HepG2 (cell line): Measurements from ENCODE around the gene XXYLT1. TPM values are rescaled to one million over a fixed set of nuclear protein-coding genes. Genes with fewer than 3 reads are reported as not detected.

Source experiments
- ATAC-seq: fragments of 200-7000 bp; cut with Tn5 transposase; 3 replicates; pipeline ENCODE4 v1.9.1; 2020; ENCODE audit warnings: mild to moderate bottlenecking, moderate library complexity
- BruUV-seq: library from RNA; stranded (reverse); fragments of 400-500 nt; replicated peaks from 2 replicates; lab custom pipeline; 2021; lab: Mats Ljungman, UMichigan
- CTCF ChIA-PET: fragments of 300-600 bp; formaldehyde crosslinking; extraction: SDS; loops from one replicate; lab custom pipeline; 2021; ENCODE audit warnings: low total read pairs, inconsistent platforms, low intra/inter-chr PET ratio; lab: Yijun Ruan, JAX
- POLR2A ChIA-PET: fragments of 350-600 bp; sonication (Branson Sonifier 250); formaldehyde crosslinking; loops from one replicate; lab custom pipeline; 2020; ENCODE audit warnings: antibody characterized with exemption, inconsistent platforms; lab: Yijun Ruan, JAX
- DNase-seq: peaks from one replicate; pipeline ENCODE4 v3.0.0-alpha.2; 2015; ENCODE audit warnings: low spot score
- FAIRE-seq: peaks from 3 replicates; lab custom pipeline; 2011; peaks lifted over from hg19 to GRCh38; lab: Jason Lieb, UNC
- H2AFZ ChIP-seq: one replicate; pipeline ENCODE4 v1.6.1; 2011; ENCODE audit warnings: low read length, inconsistent platforms
- H3K27ac ChIP-seq: fragments of 300-600 bp; 3 replicates; pipeline ENCODE4 v1.8.0; 2011; ENCODE audit warnings: mixed run types, mild to moderate bottlenecking, mixed read lengths, low read length, inconsistent platforms; ENCODE audit not compliant: insufficient read depth; ENCODE audit errors: extremely low read length
- H3K27me3 ChIP-seq, 2 experiments: fragments of 200-600 bp in 1 of 2; 2 replicates in 1 of 2; 3 replicates in 1 of 2; pipeline versions ENCODE4 v1.6.0 to v1.8.0; 2011; ENCODE audit warnings: low read length in 2 of 2, mild to moderate bottlenecking in 2 of 2, moderate library complexity in 2 of 2, inconsistent platforms in 1 of 2; ENCODE audit not compliant: insufficient read depth in 2 of 2, control insufficient read depth in 1 of 2
- H3K36me3 ChIP-seq, 2 experiments: fragments of 200-600 bp in 1 of 2; replicated peaks in 1 of 2; 2 replicates in 1 of 2; 3 replicates in 1 of 2; pipeline versions ENCODE4 v1.5.1 to v1.8.0; 2011; ENCODE audit warnings: low read length in 2 of 2, inconsistent platforms in 1 of 2; ENCODE audit not compliant: insufficient read depth in 2 of 2, control insufficient read depth in 1 of 2
- H3K4me1 ChIP-seq: 2 replicates; pipeline ENCODE4 v1.5.1; 2012; ENCODE audit warnings: low read length, inconsistent platforms; ENCODE audit not compliant: insufficient read depth
- H3K4me2 ChIP-seq: 2 replicates; pipeline ENCODE4 v1.6.0; 2011; ENCODE audit warnings: low read depth, low read length, inconsistent platforms
- H3K4me3 ChIP-seq, 3 experiments: fragments of 200-600 bp in 1 of 3; sonication (generic), shearing (Covaris generic) in 1 of 3; replicated peaks in 1 of 3; 2 replicates each; pipeline ENCODE4 v1.5.1; 2011 to 2016; ENCODE audit warnings: low read length in 3 of 3, inconsistent platforms in 2 of 3, low read depth in 2 of 3, mild to moderate bottlenecking in 2 of 3, control low read depth in 1 of 3, mixed read lengths in 1 of 3; ENCODE audit not compliant: insufficient read depth in 1 of 3
- H3K79me2 ChIP-seq: one replicate; pipeline ENCODE4 v1.6.1; 2011; ENCODE audit warnings: low read length, inconsistent platforms; ENCODE audit not compliant: insufficient read depth
- H3K9ac ChIP-seq: 2 replicates; pipeline ENCODE4 v1.6.0; 2011; ENCODE audit warnings: mild to moderate bottlenecking, low read depth, low read length, inconsistent platforms; ENCODE audit not compliant: insufficient read depth
- H3K9me3 ChIP-seq: 2 replicates; pipeline ENCODE4 v1.5.1; 2012; ENCODE audit warnings: mild to moderate bottlenecking, low read length
- H4K20me1 ChIP-seq: 2 replicates; pipeline ENCODE4 v1.6.0; 2011; ENCODE audit warnings: inconsistent platforms, mild to moderate bottlenecking, low read length, moderate library complexity; ENCODE audit not compliant: insufficient read depth
- CBX2 ChIP-seq, 2 experiments: fragments of 200-600 bp in 1 of 2; sonication (generic); formaldehyde crosslinking in 1 of 2; IDR thresholded peaks; 2 replicates each; pipeline versions ENCODE4 v1.7.0 to v1.8.1; 2018 to 2022; ENCODE audit warnings: low read depth in 2 of 2, low read length in 1 of 2, mild to moderate bottlenecking in 1 of 2, missing genetic modification reagents in 1 of 2
- GABPB1 ChIP-seq: IDR thresholded peaks from 2 replicates; pipeline ENCODE4 v1.6.1; 2016; ENCODE audit warnings: mild to moderate bottlenecking, missing genetic modification reagents, moderate library complexity, missing compliant biosample characterization
- MBNL3 ChIP-seq: fragments of 250-450 bp; sonication (Bioruptor Pico); conservative IDR thresholded peaks from 2 replicates; pipeline ENCODE4 v1.8.0; 2022; ENCODE audit warnings: mild to moderate bottlenecking, inconsistent platforms
- MED1 ChIP-seq: sonication (generic); formaldehyde crosslinking; IDR thresholded peaks from 2 replicates; pipeline ENCODE4 v1.4.0; 2020; ENCODE audit warnings: missing genetic modification reagents
- MZF1 ChIP-seq: sonication (generic); formaldehyde crosslinking; IDR thresholded peaks from 2 replicates; pipeline ENCODE4 v1.8.1; 2023; ENCODE audit warnings: mild to moderate bottlenecking, missing genetic modification reagents, borderline replicate concordance
- NFYB ChIP-seq: sonication (generic); formaldehyde crosslinking; IDR thresholded peaks from 2 replicates; pipeline ENCODE4 v1.4.0; 2020; ENCODE audit warnings: missing genetic modification reagents
- PAF1 ChIP-seq: IDR thresholded peaks from 2 replicates; pipeline ENCODE4 v1.6.1; 2016; ENCODE audit warnings: missing genetic modification reagents, missing compliant biosample characterization
- PLRG1 ChIP-seq: fragments of 450-650 bp; conservative IDR thresholded peaks from 2 replicates; pipeline ENCODE4 v1.6.1; 2016
- SOX6 ChIP-seq, 2 experiments: fragments of 450-650 bp in 1 of 2; sonication (generic) in 1 of 2; formaldehyde crosslinking in 1 of 2; IDR thresholded peaks; 2 replicates each; pipeline versions ENCODE4 v1.4.0 to v1.6.1; 2017 to 2020; ENCODE audit warnings: antibody characterized with exemption in 1 of 2, mild to moderate bottlenecking in 1 of 2, missing genetic modification reagents in 1 of 2
- THAP11 ChIP-seq: IDR thresholded peaks from 2 replicates; pipeline ENCODE4 v1.6.1; 2016; ENCODE audit warnings: missing biosample characterization, missing genetic modification reagents
- ZBTB8A ChIP-seq: sonication (generic); formaldehyde crosslinking; IDR thresholded peaks from 2 replicates; pipeline ENCODE4 v1.4.0; 2020; ENCODE audit warnings: mild to moderate bottlenecking, low read depth, missing genetic modification reagents, borderline replicate concordance
- ZNF362 ChIP-seq: sonication (generic); formaldehyde crosslinking; IDR thresholded peaks from 2 replicates; pipeline ENCODE4 v1.4.0; 2020; ENCODE audit warnings: missing genetic modification reagents, mild to moderate bottlenecking, borderline replicate concordance
- ZNF552 ChIP-seq: sonication (generic); formaldehyde crosslinking; IDR thresholded peaks from 2 replicates; pipeline ENCODE4 v1.9.0; 2022; ENCODE audit warnings: missing genetic modification reagents, mild to moderate bottlenecking, borderline replicate concordance
- ZNF724P ChIP-seq: sonication (generic); formaldehyde crosslinking; IDR thresholded peaks from 2 replicates; pipeline ENCODE4 v1.8.0; 2022; ENCODE audit warnings: missing genetic modification reagents, borderline replicate concordance
- ZNF747 ChIP-seq: sonication (generic); formaldehyde crosslinking; IDR thresholded peaks from 2 replicates; pipeline ENCODE4 v1.8.1; 2023; ENCODE audit warnings: missing genetic modification reagents, mild to moderate bottlenecking, borderline replicate concordance
- ZNF777 ChIP-seq: sonication (generic); formaldehyde crosslinking; IDR thresholded peaks from 2 replicates; pipeline ENCODE4 v1.4.0; 2020; ENCODE audit warnings: missing genetic modification reagents
- WGBS: methylation state at CpG from one replicate; pipeline ENCODE4 v1.1.6; 2017; ENCODE audit warnings: low lambda C conversion rate; 5-methylcytosine and 5-hydroxymethylcytosine counted together
- in situ Hi-C: cut with HindIII; loops from 2 replicates; pipeline ENCODE4 v1.10.0; 2017; ENCODE audit warnings: low pct_unique_long_range_greater_than_20kb; ENCODE audit not compliant: extremely low pct_ligation_motif_present
- intact Hi-C: fragments of 100-400 bp; cut with micrococcal nuclease; formaldehyde crosslinking; loops from one replicate; pipeline ENCODE4 v1.10.0; 2022; ENCODE audit not compliant: unreplicated experiment
- polyA plus RNA-seq, 8 experiments: library from polyadenylated mRNA; depleted of rRNA in 3 of 8; stranded (reverse) in 7 of 8; unstranded in 1 of 8; fragments of >200 nt; fragmentation: Illumina TruSeq in 4 of 8; extraction: Trizol in 4 of 8; gene quantifications; 2 replicates each; pipeline versions ENCODE4 v1.2.1 to v1.2.3, GENCODE V29; 2011 to 2016; ENCODE audit warnings: low read depth in 4 of 8, missing spikeins in 1 of 8, mixed read lengths in 1 of 8; ENCODE audit not compliant: insufficient read depth in 1 of 8
- total RNA-seq, 5 experiments: library from RNA; depleted of rRNA; stranded (reverse); fragments of >200 nt; fragmentation: Illumina TruSeq; extraction: Trizol; gene quantifications; 2 replicates each; pipeline ENCODE4 v1.2.3, GENCODE V29; 2016; ENCODE audit warnings: low read depth in 1 of 5
- TF ChIP-seq, protein P1 (sequence below): IDR thresholded peaks from 2 replicates; pipeline ENCODE4 v1.6.1; 2012; ENCODE audit warnings: low read length, improper control_type of control experiment

Gene XXYLT1
- total and polyA plus RNA-seq, 2 of the 13 experiments (the other 11 are each of a cell fraction or from before 2014, with no cell fraction given): 17.7 to 19.0 TPM

- TF ChIP-seq MZF1 (CRISPR knock-in tag) (no peak), SOX6 (IDR thresholded peaks at IDR 0.05) (no peak), SOX6 (CRISPR knock-in tag; IDR thresholded peaks at IDR 0.05) (no peak), THAP11 (no peak), PAF1 (no peak), GABPB1 (CRISPR knock-in tag) (no peak)
Measured at GRCh38 chr3:195212033-195212748, 58.8 kb downstream of the XXYLT1 start (continued).

GRCh38 chr3:195210266-195210973 lies 60.5 kb downstream of the XXYLT1 start:
- peak overlapping the region; percentile 44 for H3K27ac ChIP-seq
- ChIA-PET CTCF (no interaction called here), POLR2A (interaction anchor here (1.0 kb wide), 1 partner anchor 11 kb away, joined by 3 read pairs; no protein-coding TSS in a partner anchor)
- no peaks in the 10 kb centered on the region for H4K20me1 ChIP-seq
- no peaks in the 10 kb centered on the region for H3K27me3 ChIP-seq
- ATAC-seq (peak; percentile 23; the same call in 1 of the 3 replicates), DNase-seq (no peak), FAIRE-seq (no peak)
- in situ Hi-C loops (no loop called here), intact Hi-C loops (no loop called here)
- H3K4me2 ChIP-seq: peak overlapping the region; percentile 21; the same call in 1 of the 2 replicates
- peaks cover 7% of the 10 kb centered on the region for H3K79me2 ChIP-seq
- H2AFZ ChIP-seq: no peak overlapping the region
- 71% methylated on average over 13 of the region's 13 CpGs for WGBS
- H3K36me3 ChIP-seq: no peaks in the 10 kb centered on the region
- peak overlapping the region in 1 of 3 experiments; percentile 13; a peak in 1 of 6 replicates for H3K4me3 ChIP-seq
- H3K9ac ChIP-seq: no peak overlapping the region
- H3K4me1 ChIP-seq: peaks cover 58% of the 10 kb centered on the region
- H3K9me3 ChIP-seq: no peaks in the 10 kb centered on the region
- no TSS peak for BruUV-seq
- no peak for TF ChIP-seq ZNF724P (CRISPR knock-in tag)
- TF ChIP-seq, protein P1, sequence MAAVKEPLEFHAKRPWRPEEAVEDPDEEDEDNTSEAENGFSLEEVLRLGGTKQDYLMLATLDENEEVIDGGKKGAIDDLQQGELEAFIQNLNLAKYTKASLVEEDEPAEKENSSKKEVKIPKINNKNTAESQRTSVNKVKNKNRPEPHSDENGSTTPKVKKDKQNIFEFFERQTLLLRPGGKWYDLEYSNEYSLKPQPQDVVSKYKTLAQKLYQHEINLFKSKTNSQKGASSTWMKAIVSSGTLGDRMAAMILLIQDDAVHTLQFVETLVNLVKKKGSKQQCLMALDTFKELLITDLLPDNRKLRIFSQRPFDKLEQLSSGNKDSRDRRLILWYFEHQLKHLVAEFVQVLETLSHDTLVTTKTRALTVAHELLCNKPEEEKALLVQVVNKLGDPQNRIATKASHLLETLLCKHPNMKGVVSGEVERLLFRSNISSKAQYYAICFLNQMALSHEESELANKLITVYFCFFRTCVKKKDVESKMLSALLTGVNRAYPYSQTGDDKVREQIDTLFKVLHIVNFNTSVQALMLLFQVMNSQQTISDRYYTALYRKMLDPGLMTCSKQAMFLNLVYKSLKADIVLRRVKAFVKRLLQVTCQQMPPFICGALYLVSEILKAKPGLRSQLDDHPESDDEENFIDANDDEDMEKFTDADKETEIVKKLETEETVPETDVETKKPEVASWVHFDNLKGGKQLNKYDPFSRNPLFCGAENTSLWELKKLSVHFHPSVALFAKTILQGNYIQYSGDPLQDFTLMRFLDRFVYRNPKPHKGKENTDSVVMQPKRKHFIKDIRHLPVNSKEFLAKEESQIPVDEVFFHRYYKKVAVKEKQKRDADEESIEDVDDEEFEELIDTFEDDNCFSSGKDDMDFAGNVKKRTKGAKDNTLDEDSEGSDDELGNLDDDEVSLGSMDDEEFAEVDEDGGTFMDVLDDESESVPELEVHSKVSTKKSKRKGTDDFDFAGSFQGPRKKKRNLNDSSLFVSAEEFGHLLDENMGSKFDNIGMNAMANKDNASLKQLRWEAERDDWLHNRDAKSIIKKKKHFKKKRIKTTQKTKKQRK: no peak
- no peak for TF ChIP-seq CBX2 (IDR thresholded peaks at IDR 0.05; ENCODE audit: low read depth, low read length)
- TF ChIP-seq CBX2 (CRISPR knock-in tag; IDR thresholded peaks at IDR 0.05; ENCODE audit: low read depth): no peak
- no peak for TF ChIP-seq ZNF552 (CRISPR knock-in tag)
- TF ChIP-seq ZNF777: no peak
- TF ChIP-seq MED1 (CRISPR knock-in tag): peak; percentile 58
- TF ChIP-seq MBNL3: no peak
- no peak for TF ChIP-seq PLRG1
- no peak for TF ChIP-seq ZNF747 (CRISPR knock-in tag)
- TF ChIP-seq ZNF362: no peak
- TF ChIP-seq ZBTB8A (CRISPR knock-in tag): no peak
- TF ChIP-seq NFYB: no peak
